Heart right ventricle (tissue), 16 donors: ENCODE measurements around the gene CRYGB. TPM values are rescaled to one million over a fixed set of nuclear protein-coding genes. Genes with fewer than 3 reads are reported as not detected.

Source experiments
- ATAC-seq, 8 donors: fragments of 200-7000 bp; cut with Tn5 transposase; one replicate each; pipeline ENCODE4 v1.9.1; 2020; ENCODE audit warnings: mild to moderate bottlenecking in 8 of 8, moderate library complexity in 8 of 8, moderate number of reproducible peaks in 1 of 8
- DNase-seq, 2 donors: peaks; one replicate each; pipeline ENCODE4 v3.0.0-alpha.2; 2020
- H3K27ac ChIP-seq, 10 donors: fragments of 200-600 bp; sonication (generic) in 2 of 10; one replicate each; pipeline versions ENCODE4 v1.5.0 to v1.8.0; 2020 to 2022; ENCODE audit warnings: mild to moderate bottlenecking in 3 of 10
- H3K27me3 ChIP-seq, 7 donors: fragments of 200-600 bp; one replicate each; pipeline ENCODE4 v1.8.0; 2021 to 2022; ENCODE audit warnings: mild to moderate bottlenecking in 2 of 7
- H3K36me3 ChIP-seq, 9 donors: fragments of 200-600 bp; sonication (generic) in 1 of 9; one replicate each; pipeline versions ENCODE4 v1.5.0 to v1.8.0; 2020 to 2022; ENCODE audit warnings: mild to moderate bottlenecking in 2 of 9
- H3K4me1 ChIP-seq, 9 donors: fragments of 200-600 bp; sonication (generic) in 1 of 9; one replicate each; pipeline versions ENCODE4 v1.5.0 to v1.8.0; 2020 to 2022; ENCODE audit warnings: mild to moderate bottlenecking in 4 of 9
- H3K4me3 ChIP-seq, 10 donors: fragments of 200-600 bp; sonication (generic) in 2 of 10; one replicate each; pipeline versions ENCODE4 v1.5.0 to v1.8.0; 2020 to 2022; ENCODE audit warnings: mild to moderate bottlenecking in 7 of 10, moderate library complexity in 2 of 10
- H3K9me3 ChIP-seq, 11 donors: fragments of 200-600 bp in 10 of 11; sonication (generic) in 2 of 11; one replicate each; pipeline versions ENCODE4 v1.5.0 to v1.8.0; 2013 to 2022; ENCODE audit warnings: mild to moderate bottlenecking in 2 of 11, control low read depth in 1 of 11, moderate library complexity in 1 of 11
- WGBS, 2 donors: extraction: QIAGEN DNeasy Blood & Tissue Kit; methylation state at CpG; one replicate each; pipeline ENCODE4 v1.1.7; 2013; ENCODE audit warnings: inconsistent platforms in 1 of 2; 5-methylcytosine and 5-hydroxymethylcytosine counted together
- intact Hi-C, 10 donors: fragments of 100-400 bp; cut with DNase I; formaldehyde crosslinking; loops; one replicate each; pipeline versions ENCODE4 v1.11.1 to v1.14.2; 2022
- polyA plus RNA-seq, 2 donors: library from polyadenylated mRNA; stranded (reverse); fragments of 200-250 nt; gene quantifications; one replicate each; pipeline ENCODE4 v1.2.3, GENCODE V29; 2013
- total RNA-seq, 10 donors: library from RNA; stranded (reverse); fragmentation: NEBNext Ultra II Directional in 3 of 10; extraction: Animal tissue kit (Norgen Biotek cat#: 25700) in 3 of 10; gene quantifications; one replicate each; pipeline versions ENCODE4 v1.2.1 to v1.2.4, GENCODE V29; 2021 to 2023
- TF ChIP-seq, protein P1 (sequence below), 9 donors: fragments of 200-600 bp; sonication (generic) in 2 of 9; IDR thresholded peaks; one replicate each; pipeline versions ENCODE4 v1.5.0 to v1.8.0; 2021 to 2022; ENCODE audit warnings: antibody characterized with exemption in 9 of 9, mild to moderate bottlenecking in 5 of 9, moderate library complexity in 1 of 9
- donor health status: Arrhythmogenic right ventricular cardiomyopathy.
- donor health status: ischemic (EF 13 %, LVEDD 7.1; RV severe dilation, severe dysfunction).
- donor health status: healthy with polysubstance abuse.
- donor health status: DM: no; HTN: yes; CAD: no.
- donor health status: DM: no; HTN: no; CAD: no.
- donor health status: ischemic (EF 25% LVEDD 6.9; RV normal size, moderate dysfunction).
- donor health status: ischemic (EF 25% LVEDD 5.7; RV mildly dilated, moderate dysfunction).
- donor health status: healthy.
- donor health status: DM: yes; HTN: yes; CAD: no.
- donor health status: Ischemic cardiomyopathy.
- donor health status: ischemic (EF 35%, LVEDD 5.7; RV mildly dilated, moderate dysfunction).
- donor health status: nonischemic (EF 11% LVEDD 7.7; RV severe dilation, severe dysfunction).
- donor health status: DM: yes; HTN: yes; CAD: no.
- donor health status: PGD.
- donor health status: ischemic (EF 29% LVEDD 5.4; RV normal size, mild dysfunction).
- donor health status: nonischemic (EF 23%, LVEDD 6.1; RV moderate dilation, normal function).

The CRYGB gene
- total and polyA plus RNA-seq, 12 donors: not detected

DNA sequence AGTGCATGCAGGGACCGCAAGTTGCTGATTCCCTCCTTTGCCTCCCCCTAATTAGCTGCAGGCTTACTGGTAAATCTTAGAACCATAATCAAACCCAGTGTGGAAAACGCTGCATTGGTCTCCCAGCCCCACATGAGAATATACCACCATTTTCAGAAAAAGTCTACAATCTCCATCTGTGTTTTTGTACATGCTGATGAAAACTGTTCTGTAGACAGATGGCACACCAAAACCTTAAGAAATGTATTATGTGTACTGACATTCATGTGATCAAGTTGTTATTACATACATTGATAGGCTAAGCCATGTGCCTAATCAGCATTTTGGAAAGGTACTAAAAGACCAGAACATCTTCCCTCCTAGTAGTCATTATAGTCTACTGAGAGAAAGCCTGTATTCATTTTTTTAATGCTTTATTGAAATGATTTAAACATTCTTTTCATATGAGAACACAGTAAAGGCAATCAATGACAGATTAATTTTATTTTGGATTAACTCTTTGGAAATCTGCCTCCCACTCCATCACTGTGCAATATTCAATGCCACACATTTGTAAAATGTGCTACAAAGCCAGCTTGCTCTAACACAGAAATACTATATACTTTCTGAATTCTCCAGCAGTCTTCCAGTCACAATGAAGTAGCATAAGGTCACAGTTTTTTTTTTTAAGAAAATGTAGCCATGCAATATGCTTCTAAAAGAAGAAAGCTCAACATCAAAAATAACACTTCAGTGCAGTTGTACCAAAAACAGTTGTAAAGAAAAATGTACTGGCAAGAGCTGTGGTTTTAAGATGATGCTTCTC, 19.2 kb upstream of the CRYGB start:
- no peak for DNase-seq
- no peak overlapping the region for H3K27ac ChIP-seq
- intact Hi-C loops: no loop called here

DNA sequence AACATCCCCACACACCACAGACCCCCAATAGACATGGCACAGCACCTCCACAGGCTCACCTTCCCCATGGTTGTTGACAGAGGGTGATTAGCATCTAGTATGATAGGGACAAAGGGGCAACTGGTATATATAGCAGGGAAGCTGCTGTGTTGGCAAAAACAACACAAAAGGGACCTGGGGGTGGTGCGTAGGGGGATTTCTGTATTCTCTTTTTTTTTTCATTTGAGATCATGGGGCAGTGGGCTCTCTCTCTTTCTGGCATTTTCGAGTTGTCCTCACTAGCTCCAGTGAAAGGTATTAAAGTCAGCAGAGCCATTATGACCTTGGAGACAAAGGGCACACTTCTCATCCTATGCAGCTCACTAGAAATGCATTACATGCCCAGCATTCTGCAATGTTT, 17.5 kb upstream of the CRYGB start, which contains the start of gene CRYGA:
CRYGA (minus strand) TSS at position 101 of the 400 bp plus-strand sequence; CDS start at position 68, 33 bp downstream.
- H3K9me3 ChIP-seq: no peaks in the 10 kb centered on the region
- H3K36me3 ChIP-seq: no peaks in the 10 kb centered on the region
- H3K4me3 ChIP-seq: no peak within 1 kb of the TSS
- H3K27me3 ChIP-seq: peaks cover 0 to 47% (median 4%) of the 10 kb centered on the region in 7 donors
- H3K27ac ChIP-seq: no peak within 1 kb of the TSS
- no peak for DNase-seq
- 67 to 74% methylated on average over 2 of the region's 2 CpGs for WGBS, 2 donors
- TF ChIP-seq, protein P1, sequence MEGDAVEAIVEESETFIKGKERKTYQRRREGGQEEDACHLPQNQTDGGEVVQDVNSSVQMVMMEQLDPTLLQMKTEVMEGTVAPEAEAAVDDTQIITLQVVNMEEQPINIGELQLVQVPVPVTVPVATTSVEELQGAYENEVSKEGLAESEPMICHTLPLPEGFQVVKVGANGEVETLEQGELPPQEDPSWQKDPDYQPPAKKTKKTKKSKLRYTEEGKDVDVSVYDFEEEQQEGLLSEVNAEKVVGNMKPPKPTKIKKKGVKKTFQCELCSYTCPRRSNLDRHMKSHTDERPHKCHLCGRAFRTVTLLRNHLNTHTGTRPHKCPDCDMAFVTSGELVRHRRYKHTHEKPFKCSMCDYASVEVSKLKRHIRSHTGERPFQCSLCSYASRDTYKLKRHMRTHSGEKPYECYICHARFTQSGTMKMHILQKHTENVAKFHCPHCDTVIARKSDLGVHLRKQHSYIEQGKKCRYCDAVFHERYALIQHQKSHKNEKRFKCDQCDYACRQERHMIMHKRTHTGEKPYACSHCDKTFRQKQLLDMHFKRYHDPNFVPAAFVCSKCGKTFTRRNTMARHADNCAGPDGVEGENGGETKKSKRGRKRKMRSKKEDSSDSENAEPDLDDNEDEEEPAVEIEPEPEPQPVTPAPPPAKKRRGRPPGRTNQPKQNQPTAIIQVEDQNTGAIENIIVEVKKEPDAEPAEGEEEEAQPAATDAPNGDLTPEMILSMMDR (IDR thresholded peaks at IDR 0.05): no peak
- ATAC-seq: no peak
- H3K4me1 ChIP-seq: no peaks in the 10 kb centered on the region
- intact Hi-C loops: no loop called here

More for the DNA sequence above, 19.2 kb upstream of the CRYGB start:
- H3K9me3 ChIP-seq: no peaks in the 10 kb centered on the region
- TF ChIP-seq, protein P1 (IDR thresholded peaks at IDR 0.05): no peak
- ATAC-seq: no peak
- WGBS, 2 donors: 77 to 80% methylated on average over 2 of the region's 2 CpGs
- peaks cover 0 to 57% (median 4%) of the 10 kb centered on the region in 7 donors for H3K27me3 ChIP-seq
- no peaks in the 10 kb centered on the region for H3K36me3 ChIP-seq
- no peaks in the 10 kb centered on the region for H3K4me1 ChIP-seq
- H3K4me3 ChIP-seq: no peak overlapping the region

DNA sequence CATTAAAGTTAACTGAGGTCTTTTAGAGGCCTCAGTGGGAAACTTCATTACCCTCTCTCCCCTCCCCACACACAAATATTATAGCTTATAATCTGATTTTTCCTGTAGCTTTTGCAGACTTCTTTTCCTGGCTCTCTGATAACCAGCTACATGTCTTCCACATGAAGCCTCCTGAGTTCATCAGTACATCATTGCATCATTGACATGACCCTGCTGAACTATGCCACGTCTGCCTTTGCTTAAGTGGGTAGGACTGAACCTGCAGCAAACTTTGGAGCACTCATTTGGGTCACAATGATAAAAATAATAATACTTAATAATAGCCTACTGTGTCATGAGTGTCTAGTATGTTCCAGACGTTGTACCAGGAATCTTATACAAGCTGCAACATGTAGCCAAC, 10.5 kb upstream of the CRYGB start:
- no peak for ATAC-seq
- TF ChIP-seq, protein P1 (IDR thresholded peaks at IDR 0.05): no peak
- H3K4me1 ChIP-seq: no peaks in the 10 kb centered on the region
- no peaks in the 10 kb centered on the region for H3K36me3 ChIP-seq
- intact Hi-C loops: no loop called here
- H3K4me3 ChIP-seq: no peak overlapping the region
- no peak for DNase-seq
- peaks cover 0 to 5% (median 0%) of the 10 kb centered on the region in 11 donors for H3K9me3 ChIP-seq
- H3K27ac ChIP-seq: no peak overlapping the region
- WGBS, 2 donors: 69 to 79% methylated on average over 2 of the region's 2 CpGs
- H3K27me3 ChIP-seq: no peaks in the 10 kb centered on the region

- intact Hi-C loops: no loop called here
- ATAC-seq (no peak), DNase-seq (no peak)
- Histone ChIP-seq H3K4me1 (no peaks in the 10 kb centered on the region), H3K9me3 (peaks cover 0 to 8% (median 0%) of the 10 kb centered on the region in 11 donors), H3K4me3 (no peak overlapping the region), H3K27me3 (no peaks in the 10 kb centered on the region), H3K27ac (no peak overlapping the region), H3K36me3 (no peaks in the 10 kb centered on the region)
- TF ChIP-seq, protein P1 (IDR thresholded peaks at IDR 0.05): no peak
These were observed 7.2 kb upstream of the CRYGB start for GRCh38 chr2:208153156-208153555.
